ENCODE results near the gene ARID5A.

GRCh38 chr2:96574364-96574763, 37.8 kb downstream of the ARID5A start:
- no peak for TF ChIP-seq IRF2 (CRISPR knock-in tag; IDR thresholded peaks at IDR 0.05; ENCODE audit: borderline replicate concordance, low read depth)
- TF ChIP-seq CTCF (IDR thresholded peaks at IDR 0.05): no peak
- no peak for TF ChIP-seq E2F1 (CRISPR knock-in tag; IDR thresholded peaks at IDR 0.05)
- TF ChIP-seq FOXJ3 (CRISPR knock-in tag; IDR thresholded peaks at IDR 0.05; ENCODE audit: borderline replicate concordance): no peak
- TF ChIP-seq ZNF263 (CRISPR knock-in tag; IDR thresholded peaks at IDR 0.05; ENCODE audit: low read depth): no peak
- no peak for TF ChIP-seq HMGXB4 (CRISPR knock-in tag; IDR thresholded peaks at IDR 0.05)
- TF ChIP-seq USF2 (CRISPR knock-in tag; IDR thresholded peaks at IDR 0.05): no peak
- no peak for TF ChIP-seq ZNF416 (CRISPR knock-in tag; IDR thresholded peaks at IDR 0.05)
- no peak for TF ChIP-seq ELF4 (CRISPR knock-in tag; IDR thresholded peaks at IDR 0.05; ENCODE audit: low read depth)
- no peak for TF ChIP-seq ZNF138 (CRISPR knock-in tag; conservative IDR thresholded peaks at IDR 0.05)
- no peak for TF ChIP-seq USF1 (CRISPR knock-in tag; IDR thresholded peaks at IDR 0.05)
